HT-29 (cell line): ENCODE results near the gene PPP1R13B. TPM values are rescaled to one million over a fixed set of nuclear protein-coding genes. Genes with fewer than 3 reads are reported as not detected.
A peak's percentile ranks its signal among the peaks of the same experiment; 100 is the strongest.

ENCODE experiments used
- DNase-seq: peaks from one replicate; pipeline ENCODE4 v3.0.0-alpha.2; 2015; ENCODE audit warnings: low spot score
- total RNA-seq: library from RNA; depleted of rRNA; stranded (reverse); fragments of >200 nt; shearing (Covaris generic); gene quantifications from 2 replicates; pipeline ENCODE4 v1.2.3, GENCODE V29; 2014

PPP1R13B gene
- total RNA-seq, 1 experiment from 2014 or later = 9.1 TPM

DNA sequence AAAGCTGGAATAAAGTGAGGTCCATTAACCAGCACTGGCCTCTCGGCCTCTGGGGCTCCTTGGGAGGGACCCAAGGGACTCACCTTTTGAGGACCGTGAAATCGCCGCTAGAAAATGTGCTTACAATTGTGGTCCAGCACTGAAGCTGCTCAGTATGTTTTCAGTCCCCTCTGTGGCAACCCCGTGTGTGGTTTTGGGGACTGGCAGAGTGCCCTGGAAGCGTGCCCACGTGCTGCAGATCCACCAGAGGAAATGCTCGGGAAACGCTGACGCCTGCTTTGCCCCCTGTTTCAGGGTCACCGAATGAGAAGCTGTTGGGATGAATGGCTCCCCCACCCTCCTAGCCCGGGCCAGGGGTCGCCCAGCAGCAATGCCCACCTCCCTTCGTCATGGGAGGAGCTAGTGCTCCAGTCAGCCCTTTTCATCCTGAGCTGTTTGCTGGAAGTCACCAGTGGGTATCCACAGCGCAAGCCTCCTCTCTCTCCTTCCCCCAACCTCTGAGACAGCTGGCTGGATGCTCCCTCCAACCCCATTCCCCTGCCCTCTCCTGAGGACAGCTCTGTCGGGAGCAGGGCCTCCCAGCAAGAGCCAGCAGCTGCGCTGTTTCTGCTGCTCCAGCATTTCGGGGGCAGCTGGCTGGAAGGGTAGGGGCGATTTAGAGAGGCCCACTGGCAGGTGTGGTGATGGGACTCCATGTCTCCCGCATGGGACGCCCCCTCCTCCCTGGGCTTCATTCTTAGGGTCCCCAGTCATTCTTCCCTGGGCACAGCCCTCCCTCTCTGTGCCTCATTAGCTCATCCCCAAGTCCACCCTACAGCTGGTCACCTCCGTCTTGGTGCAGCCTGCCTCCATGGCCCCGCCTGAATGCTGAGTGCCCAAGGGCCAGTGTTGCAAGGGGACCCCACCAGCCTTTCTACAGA lies 33.2 kb upstream of the PPP1R13B start:
- no peak for DNase-seq

DNA sequence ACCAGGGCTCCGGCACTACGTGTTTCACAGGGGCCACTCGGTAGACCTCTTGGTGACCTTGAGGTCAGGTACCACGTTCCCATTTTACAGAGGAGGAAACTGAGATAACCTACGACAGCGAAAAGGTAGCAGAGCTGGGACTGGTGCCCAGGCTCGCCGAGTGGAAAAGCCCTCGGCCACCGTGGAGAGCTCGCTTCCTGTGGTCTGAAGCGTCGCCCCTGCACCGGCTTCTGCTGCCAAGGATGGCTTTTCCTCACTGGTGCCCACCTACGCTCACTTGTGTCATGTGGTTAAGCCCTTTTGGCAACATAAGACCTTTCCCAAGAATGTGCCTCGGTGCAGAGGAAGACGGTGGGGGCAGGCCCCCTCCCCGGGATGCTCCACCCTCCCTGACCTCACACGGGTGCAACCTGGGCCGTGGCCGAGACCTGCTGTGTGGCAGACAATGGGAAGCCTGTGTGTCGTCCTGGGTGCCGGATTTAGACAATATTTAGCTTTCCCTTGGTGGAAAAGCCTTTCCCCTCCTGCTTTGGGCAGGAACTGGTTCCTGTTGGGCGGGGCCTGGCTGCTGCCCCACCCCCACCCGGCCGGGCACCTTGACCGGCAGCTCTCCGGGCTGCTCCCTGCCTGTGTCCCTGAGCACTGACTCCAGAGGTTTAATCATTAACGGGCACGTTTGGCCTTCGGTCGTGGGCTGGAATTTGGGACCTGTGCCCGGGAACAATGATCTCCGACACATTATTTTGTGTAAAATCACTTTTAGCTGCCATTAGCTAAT lies 32.4 kb upstream of the PPP1R13B start:
- DNase-seq = peak; percentile 78

DNA sequence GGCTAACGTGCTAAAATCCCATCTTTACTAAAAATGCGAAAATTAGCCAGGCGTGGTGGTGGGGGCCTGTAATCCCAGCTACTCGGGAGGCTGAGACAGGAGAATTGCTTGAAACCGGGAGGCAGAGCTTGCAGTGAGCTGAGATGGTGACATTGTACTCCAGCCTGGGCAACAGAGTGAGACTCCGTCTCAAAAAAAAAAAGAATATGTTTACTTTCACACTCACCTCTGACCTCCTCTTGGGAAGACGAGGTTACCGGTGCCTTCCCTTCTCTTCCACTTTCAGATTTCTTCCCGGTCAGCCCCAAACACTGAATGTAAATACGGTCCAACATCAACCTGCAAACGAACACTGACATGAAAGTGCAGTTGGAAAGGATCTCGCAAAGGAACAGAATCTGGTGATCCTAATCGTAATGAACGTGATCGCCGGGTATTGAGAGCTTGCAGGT lies 31.8 kb upstream of the PPP1R13B start:
- no peak for DNase-seq

DNA sequence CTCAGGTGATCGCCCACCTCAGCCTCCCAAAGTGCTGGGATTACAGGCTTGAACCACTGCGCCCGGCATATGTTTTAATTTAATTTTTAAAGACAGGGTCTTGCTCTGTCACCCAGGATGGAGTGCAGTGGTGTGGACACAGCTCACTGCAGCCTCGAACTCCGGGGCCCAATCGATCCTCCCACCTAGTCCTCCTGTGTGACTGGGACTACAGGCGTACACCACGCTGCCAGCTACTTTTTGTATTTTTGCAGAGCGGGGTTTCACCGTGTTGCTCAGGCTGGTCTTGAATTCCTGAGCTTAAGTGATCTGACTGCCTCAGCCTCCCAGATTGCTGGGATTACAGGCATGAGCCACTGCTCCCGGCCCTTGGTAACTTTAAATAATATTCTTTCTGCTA lies 30.8 kb upstream of the PPP1R13B start:
- no peak for DNase-seq

DNA sequence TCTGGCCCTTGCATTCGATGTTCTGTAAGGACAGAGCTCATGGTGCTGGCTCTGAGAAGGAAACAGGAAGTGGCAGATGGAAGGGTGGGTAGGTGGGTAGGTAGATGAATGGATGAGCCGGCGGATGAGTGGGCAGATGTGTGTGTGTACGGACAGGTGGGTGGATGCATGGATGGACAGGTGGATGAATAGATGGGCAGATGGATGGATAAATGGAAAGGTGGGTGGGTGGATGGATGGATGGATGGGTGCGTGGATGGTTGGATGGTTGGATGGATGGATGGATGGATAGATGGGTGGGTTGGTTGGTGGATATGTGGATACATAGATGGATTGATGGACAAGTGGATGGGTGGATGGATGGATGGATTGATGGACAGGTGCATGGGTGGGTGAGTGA lies 27.6 kb upstream of the PPP1R13B start:
- no peak for DNase-seq

DNA sequence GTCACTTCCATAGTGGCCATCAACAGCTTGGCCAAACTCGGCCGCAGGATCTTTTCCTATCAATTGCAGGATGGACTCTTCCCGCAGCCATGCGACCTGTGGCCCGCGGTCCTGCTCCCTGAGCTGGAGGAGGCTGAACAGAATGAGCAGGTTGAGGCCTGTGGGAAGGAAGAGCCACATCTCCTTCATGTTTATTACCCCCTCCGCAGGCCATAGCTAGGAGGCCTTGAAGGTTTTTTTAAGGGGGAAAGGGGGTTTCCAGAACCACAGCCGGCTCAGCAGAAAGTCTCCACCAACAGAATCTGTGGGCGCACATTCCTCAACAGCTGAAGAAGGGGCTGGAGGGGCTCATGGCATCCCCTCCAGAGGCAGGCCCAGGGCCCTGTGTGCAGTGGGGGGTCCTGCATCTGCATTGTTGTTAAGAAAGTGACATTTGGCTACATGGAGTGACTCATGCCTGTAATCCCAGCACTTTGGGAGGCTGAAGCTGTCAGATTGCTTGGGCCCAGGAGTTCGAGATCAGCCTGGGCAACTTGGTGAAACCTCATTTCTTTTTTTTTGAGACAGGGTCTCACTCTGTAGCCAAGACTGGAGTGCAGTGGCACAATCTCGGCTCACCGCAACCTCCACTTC lies 25.2 kb upstream of the PPP1R13B start:
- DNase-seq = no peak

DNA sequence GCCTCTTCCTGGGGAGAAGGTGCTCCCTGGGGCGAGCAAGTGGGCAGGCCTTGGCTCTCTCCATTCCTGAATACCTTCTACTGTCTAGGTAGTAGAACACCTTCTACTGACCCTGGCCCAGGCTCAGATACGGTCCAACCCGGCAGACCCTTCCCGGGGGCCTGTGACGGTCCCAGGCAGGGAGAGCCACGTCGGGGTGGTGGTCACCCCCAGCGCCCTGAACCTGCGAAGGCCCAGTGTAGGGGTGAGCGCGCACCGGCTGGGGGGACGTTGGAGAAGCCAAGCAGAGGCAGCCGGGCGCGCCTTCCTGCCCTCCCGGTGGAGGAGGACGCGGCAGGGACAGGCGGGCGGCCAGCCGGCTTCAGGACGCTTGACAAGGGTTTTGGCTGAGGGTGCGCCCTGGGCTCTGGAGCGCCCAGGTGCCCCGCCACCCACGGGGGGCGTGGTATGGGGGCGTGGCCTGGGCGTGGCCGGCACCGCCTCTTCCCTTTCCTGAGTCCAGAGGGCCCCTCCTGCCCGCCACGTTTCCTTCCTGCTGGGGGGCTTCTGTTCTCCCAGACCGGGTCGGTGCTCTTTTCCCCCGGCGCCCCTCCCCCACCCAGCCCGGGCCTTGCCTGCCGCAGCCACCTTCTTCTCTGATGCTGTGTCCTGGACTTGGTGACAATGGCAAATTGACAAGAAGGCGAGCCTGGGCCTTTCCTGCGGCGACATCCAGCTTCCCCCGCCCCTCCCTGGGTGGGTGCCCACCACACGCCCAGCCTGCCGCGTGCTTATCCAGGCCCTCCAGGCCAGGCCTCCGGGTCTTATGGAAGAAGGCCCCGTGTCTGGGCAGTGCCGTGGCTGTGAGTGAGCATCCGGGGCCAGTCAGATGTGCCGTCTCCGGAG lies 24.5 kb upstream of the PPP1R13B start:
- no peak for DNase-seq

DNA sequence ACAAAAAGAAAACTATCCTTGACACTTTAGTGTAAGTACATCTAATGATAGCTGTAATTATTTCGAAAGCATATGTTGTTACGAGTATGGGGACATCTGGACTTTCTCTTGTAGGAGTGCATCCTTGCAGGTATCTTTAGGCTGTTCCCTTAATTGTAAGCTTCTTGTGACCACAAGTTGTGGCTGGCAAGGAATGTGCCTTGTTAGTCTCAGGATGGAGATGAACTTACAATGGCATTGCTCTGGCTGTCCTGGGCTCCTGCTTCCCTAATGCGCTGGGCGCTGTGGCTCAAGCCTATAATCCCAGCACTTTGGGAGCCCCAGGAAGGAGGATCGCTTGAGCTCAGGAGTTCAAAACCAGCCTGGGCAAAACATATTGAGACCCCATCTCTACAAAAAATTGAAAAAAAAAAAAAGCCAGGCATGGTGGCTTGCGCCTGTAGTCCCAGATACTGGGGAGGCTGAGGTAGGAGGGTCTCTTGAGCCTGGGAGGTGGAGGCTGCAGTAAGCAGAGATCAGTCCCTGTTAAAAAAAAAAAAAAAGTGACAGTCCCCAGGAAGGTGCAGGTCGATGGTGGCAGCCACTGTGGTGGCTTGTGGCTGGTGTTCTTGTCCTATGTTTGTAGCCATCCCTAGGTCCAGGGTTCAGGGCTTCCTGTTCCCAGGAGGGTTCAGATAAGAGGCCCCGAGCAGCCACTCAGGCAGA lies 23.7 kb upstream of the PPP1R13B start:
- DNase-seq = no peak

DNA sequence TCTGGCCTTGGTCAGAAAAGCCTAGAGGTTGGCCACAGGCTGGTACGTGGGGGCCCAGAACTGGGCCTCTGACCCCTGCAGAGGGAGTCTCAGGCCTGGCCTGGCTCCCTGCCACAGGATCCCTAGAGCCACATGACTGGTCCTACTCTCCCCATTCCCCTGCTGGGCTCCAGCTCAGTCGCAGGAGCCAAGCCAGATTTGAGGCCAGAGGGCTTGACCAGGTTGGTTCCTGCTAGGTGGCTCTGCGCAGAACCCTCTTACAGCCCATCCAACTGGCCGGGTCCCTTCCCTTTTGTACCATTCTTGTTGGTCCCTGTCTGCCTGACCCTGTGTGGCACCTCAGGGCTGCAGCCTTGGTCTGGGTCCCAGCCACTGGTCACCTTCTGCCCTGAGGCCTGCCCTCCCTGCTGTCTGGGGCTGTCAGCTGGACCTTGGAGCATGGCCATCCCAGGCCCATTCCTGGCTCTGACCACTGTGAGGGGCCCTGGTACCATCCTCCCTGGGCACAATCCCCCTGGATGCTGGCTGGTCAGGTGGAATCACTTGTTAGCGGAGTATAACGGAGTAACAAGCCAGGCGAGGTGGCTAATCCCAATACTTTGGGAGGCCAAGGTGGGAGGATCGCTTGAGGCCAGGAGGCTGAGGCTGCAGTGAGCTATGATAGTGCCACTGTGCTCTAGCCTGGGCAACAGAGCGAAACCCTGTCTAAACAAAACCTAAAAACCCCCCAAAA lies 22.9 kb upstream of the PPP1R13B start:
- no peak for DNase-seq

DNA sequence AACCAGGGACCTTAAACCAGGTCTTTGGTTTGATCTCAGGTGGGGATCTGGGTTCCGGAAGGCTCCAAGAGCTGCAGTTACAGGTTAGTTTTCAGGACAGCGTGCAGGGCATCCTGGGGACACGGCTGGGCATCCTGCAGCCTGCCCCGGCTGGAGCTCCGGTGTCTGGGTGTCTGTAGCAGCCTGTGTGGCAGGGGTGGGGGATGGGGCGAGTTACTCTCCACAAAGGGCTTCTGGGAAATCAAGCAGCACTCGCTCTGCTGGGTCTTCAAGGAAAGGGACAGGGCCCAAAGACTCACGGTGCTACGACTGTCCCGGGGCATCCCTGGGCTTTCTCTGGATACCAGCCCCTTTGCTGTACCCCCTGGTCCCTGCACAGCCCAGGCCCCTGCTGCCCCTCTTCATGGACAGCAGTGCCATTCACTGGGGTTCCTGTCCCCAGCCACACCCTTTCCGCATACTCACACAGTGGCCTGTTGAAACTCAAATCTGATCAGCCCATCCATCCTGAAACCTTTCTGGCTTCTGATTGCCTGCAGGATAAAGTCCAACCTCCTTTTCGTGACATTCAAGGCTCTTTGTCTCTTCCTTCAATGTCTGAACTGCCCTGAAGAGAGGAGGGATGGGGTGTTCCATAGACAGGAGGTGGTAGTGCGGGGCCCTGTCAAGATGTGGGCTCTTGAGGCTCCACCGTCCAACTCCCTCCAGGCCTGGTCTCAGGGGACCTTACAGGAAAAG lies 22.2 kb upstream of the PPP1R13B start:
- no peak for DNase-seq

DNA sequence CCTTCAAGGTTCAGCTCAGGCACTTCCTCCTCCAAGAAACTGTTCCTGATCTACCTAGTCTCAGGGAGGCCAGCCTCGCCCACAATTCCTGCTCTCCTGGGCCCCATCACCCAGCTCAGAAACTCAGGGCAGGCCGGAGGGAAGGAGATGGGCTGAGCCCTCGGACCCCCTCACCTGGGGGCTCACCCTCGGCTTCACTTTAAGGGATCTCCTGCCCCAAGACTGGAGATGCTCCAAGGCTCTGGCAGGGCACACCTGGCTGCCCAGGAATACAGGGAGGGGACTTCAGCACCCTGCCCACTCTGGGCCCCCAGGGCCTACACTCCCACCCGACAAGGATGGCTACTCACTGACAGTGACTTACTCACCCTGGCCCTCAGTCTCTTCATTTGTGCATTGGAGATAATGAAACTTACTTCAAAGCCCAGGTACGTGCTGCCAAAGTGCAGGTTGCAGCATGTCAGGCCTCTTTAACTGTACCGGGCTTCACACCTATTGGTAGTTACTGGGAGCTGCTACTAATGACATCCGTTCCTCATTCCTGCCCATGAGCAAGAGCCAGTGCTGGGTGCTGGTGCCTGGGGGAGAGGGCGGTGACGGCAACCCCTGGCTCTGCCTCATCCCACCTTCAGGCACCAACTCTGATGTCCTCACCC lies 21.0 kb upstream of the PPP1R13B start:
- no peak for DNase-seq

DNA sequence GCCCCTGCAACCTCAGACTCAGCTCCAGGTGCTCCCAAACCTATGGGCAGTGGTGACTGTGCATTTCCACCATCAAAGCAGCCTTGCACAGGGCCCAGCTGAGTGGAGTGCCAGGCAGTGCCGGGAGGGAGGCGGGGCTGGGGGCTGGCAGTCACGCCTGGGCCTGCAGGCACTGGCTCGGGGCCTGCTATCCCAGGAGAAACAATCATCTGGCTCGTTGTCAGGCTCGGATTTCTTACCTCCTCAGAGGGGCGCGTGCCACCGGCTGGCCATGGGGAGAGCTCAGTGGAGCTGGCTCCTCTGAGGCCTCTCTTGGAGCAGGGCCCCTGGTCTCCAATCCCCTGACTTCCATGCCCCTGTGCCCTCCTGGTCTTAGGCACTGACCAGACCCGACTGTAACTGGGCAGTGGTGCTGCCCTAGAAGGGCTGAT lies 20.2 kb upstream of the PPP1R13B start:
- no peak for DNase-seq

DNA sequence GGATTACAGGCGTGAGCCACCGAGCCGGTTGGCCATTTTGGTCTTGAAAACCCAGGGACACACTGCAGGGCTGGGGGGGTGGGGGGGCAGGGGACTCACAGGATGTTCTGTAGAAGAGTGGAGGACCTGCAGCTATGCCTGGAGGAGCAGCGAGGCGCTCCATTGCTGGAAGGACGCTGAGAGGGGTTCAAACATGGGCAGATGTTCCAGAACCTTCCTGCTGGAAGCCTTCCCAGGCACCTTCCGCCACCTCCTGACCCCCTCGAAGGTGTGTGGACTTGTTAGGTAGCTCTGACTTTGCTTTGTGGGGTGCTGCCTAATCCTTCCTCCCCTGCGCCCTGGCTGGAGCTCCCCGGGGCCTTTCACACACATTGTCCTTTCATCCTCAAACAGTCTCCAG lies 19.6 kb upstream of the PPP1R13B start:
- DNase-seq = no peak

DNA sequence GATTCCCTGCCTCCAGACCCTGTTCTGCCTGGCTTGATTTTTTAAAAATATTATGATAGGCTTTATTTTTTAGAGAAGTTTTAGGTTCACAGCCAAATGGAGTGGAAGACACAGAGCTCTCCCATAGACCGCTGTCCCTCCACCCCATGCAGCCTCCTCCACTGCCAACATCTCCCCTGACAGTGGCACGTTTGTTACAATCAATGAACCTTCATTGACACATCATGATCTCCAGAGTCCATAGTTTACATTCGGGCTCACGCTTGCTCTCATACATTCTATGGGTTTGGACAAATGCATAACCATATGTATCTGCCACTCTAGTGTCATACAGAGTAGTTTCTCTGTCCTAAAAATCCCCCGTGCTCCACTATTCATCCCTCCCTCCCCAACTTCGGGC lies 15.9 kb upstream of the PPP1R13B start:
- DNase-seq = no peak

DNA sequence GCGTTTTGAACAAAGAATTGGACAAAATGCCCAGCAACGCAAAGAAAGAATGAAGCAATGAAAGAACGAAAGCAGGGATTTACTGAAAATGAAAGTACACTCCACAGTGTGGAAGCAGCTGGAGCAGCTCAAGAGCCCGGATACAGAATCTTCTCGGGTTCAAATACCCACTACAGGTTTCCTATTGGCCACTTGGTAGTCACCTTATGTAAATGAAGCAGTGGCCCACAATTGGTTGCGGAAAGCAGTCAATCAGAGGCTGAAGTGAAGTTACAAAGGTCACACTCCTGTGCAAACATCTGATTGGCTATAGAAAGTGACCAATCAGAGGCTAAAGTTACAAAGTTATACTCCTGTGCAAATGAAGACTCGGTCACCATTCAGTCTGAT lies 15.0 kb upstream of the PPP1R13B start:
- no peak for DNase-seq

DNA sequence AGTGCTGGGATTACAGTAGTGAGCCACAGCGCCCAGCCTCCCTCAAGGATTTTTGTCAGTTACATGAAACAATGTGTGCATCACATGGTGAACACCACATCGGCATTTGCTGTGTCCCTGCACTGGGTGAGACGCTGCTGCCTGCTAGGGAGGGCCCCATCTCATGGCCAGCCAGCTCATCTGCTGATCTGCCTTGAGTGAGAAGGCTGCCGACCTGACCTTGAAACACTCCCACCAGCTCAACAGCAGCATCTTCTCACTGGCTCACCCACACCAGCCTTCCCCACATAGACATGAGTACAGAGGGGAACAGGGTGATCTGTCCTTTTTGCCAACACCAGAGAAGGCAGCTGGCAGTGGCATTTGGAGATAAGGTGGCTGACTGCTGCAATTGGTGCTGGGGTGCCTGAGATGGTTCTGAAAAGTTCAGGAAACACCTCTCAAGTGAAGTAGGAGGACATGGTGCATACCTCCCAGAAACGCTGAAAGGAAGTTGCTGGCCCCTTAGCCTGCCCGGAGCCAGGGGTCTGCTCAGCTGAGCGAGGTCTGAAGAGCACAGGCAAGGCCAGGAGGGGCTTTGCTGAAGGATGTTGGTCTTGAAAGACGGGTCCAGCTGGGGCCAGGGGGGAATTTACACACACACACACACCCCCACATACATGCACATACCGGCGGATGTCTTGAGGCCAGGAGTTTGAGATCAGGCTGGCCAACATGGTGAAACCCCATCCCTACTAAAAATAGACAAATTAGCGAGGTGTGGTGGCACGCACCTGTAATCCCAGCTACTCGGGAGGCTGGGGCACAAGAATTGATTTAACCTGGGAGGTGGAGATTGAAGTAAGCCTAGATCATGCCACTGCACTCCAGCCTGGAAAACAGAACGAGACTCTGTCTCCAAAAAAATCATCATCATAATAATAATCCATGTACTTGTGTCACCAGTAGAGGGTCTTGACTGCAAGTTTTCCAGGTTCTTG lies 14.3 kb upstream of the PPP1R13B start:
- DNase-seq = no peak

DNA sequence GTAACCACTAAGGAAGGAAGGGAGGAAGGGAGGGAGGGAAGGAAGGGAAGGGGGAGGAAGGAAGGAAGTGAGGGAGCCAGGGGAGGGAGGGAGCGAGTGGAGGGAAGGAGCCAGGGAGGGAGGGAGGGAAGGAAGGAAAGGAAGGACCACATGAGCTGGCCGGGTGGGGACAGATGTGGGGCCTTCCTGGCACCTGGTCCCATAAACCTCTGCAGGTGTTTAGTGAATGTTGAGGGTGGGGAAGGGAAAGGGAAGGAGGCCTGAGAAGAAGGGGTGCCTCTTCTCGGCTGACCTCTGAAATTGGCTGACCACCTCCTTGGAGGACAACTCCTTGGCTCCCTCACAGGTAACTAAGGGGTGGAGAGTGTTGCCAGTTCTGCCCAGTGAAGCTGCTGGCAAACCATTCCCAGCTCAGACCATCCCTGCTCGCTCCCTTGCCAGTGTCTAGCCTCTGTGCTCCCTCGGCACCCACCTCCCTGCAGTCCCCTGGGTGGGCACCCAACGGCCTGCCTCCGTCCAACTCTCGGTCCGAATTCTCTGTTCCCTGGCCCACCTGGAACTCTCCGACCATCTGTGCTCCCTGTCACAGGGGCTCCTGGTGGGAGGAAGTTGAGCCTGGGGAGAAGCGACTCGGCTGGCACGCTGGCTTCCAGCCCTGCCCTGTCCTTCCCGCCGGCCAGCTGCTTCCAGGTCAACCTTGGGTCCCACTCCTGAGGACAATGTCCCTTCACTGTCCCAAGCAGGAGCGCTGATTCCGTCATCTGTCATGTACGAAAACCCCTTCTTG lies 12.2 kb upstream of the PPP1R13B start:
- DNase-seq = no peak
